Activated gamma-delta T cell (primary cell): ENCODE results near the gene KIAA1755.

Experiments
- DNase-seq: peaks from one replicate; lab custom pipeline; 2025; lab: John Stamatoyannopoulos, UW

The KIAA1755 gene

GRCh38 chr20:38219006-38219950 is 41.3 kb downstream of the KIAA1755 start:
- no peak for DNase-seq

GRCh38 chr20:38218566-38218885 is 42.0 kb downstream of the KIAA1755 start:
- no peak for DNase-seq

- no peak for DNase-seq
These were observed 42.6 kb downstream of the KIAA1755 start for GRCh38 chr20:38217791-38218565.

- DNase-seq, result no peak
These were observed 43.6 kb downstream of the KIAA1755 start for GRCh38 chr20:38216746-38217595.

GRCh38 chr20:38216201-38216600 is 44.3 kb downstream of the KIAA1755 start:
- DNase-seq, result no peak

GRCh38 chr20:38215194-38216182 is 45.0 kb downstream of the KIAA1755 start:
- no peak for DNase-seq

GRCh38 chr20:38214256-38215193 is 46.0 kb downstream of the KIAA1755 start:
- no peak for DNase-seq

- DNase-seq, result no peak
These were observed 47.0 kb downstream of the KIAA1755 start for GRCh38 chr20:38213607-38213940.

- no peak for DNase-seq
These were observed 47.5 kb downstream of the KIAA1755 start for GRCh38 chr20:38212806-38213606.

GRCh38 chr20:38211200-38212097 is 49.1 kb downstream of the KIAA1755 start:
- DNase-seq, result no peak

GRCh38 chr20:38210741-38211140 is 49.8 kb downstream of the KIAA1755 start:
- no peak for DNase-seq

- DNase-seq, result no peak
These were observed 50.7 kb downstream of the KIAA1755 start for GRCh38 chr20:38209736-38210405.

GRCh38 chr20:38209054-38209675 is 51.4 kb downstream of the KIAA1755 start:
- DNase-seq, result no peak

- no peak for DNase-seq
These were observed 52.0 kb downstream of the KIAA1755 start for GRCh38 chr20:38208523-38208922.

GRCh38 chr20:38208088-38208487 is 52.4 kb downstream of the KIAA1755 start:
- no peak for DNase-seq

- DNase-seq, result no peak
These were observed 52.9 kb downstream of the KIAA1755 start for GRCh38 chr20:38207621-38208020.

- DNase-seq, result no peak
These were observed 55.5 kb downstream of the KIAA1755 start for GRCh38 chr20:38205001-38205400.
